Measurements from ENCODE around the gene PTBP1. TPM values are rescaled to one million over a fixed set of nuclear protein-coding genes. Genes with fewer than 3 reads are reported as not detected.
A peak's percentile ranks its signal among the peaks of the same experiment; 100 is the strongest.

Gene PTBP1
- polyA plus RNA-seq, 3 donors, result 62.4 to 117 (median 81.6) TPM

GRCh38 chr19:813219-814151 lies 16.2 kb downstream of the PTBP1 start:
- no peak for DNase-seq
- H3K27ac ChIP-seq (ENCODE audit: low read depth in 1 of 2, low read length in 2 of 2), result no peak overlapping the region
- Mint-ChIP-seq H3K4me3 (no peak overlapping the region), H3K27ac (no peak overlapping the region), H3K9me3 (peaks cover 0 to 11% (median 0%) of the 10 kb centered on the region in 7 donors), H3K27me3 (ENCODE audit: low read depth in 3 of 3) (no peaks in the 10 kb centered on the region), H3K36me3 (peaks cover 24 to 47% of the 10 kb centered on the region in 2 donors), H3K4me1 (peaks cover 1% of the 10 kb centered on the region)
- H3K79me2 ChIP-seq (ENCODE audit: insufficient read depth, low read length), result peaks cover 30% of the 10 kb centered on the region
- no peak for TF ChIP-seq CTCF (IDR thresholded peaks at IDR 0.05)
- no peak overlapping the region for H2AFZ ChIP-seq (ENCODE audit: insufficient read depth, low read depth, low read length, poor library complexity, severe bottlenecking)
- H3K36me3 ChIP-seq (replicated peaks in 1 of 2; ENCODE audit: control insufficient read depth in 1 of 2, insufficient read depth in 2 of 2, low read length in 2 of 2), result peaks cover 35 to 36% of the 10 kb centered on the region in 2 donors
- no peak overlapping the region for H3K4me3 ChIP-seq (replicated peaks in 1 of 3; ENCODE audit: low read depth in 2 of 3, low read length in 3 of 3)
- no peaks in the 10 kb centered on the region for H3K27me3 ChIP-seq (ENCODE audit: control insufficient read depth in 2 of 2, insufficient read depth in 2 of 2, low read length in 2 of 2)
- no peak overlapping the region for H3K4me2 ChIP-seq (replicated peaks; ENCODE audit: extremely low read depth, low read length, poor library complexity, severe bottlenecking)
- H3K4me1 ChIP-seq (ENCODE audit: control insufficient read depth in 1 of 2, insufficient read depth in 2 of 2, low read length in 2 of 2), result no peaks in the 10 kb centered on the region
- H4K20me1 ChIP-seq (ENCODE audit: insufficient read depth, low read length), result peaks cover 45% of the 10 kb centered on the region
- WGBS (ENCODE audit: insufficient coverage), result 97% methylated on average over 70 of the region's 87 CpGs
- intact Hi-C loops (cut with micrococcal nuclease), result no loop called here
- no peaks in the 10 kb centered on the region for H3K9me3 ChIP-seq (replicated peaks in 1 of 2; ENCODE audit: control insufficient read depth in 1 of 2, insufficient read depth in 1 of 2, low read length in 2 of 2)
- H3K9ac ChIP-seq (ENCODE audit: insufficient read depth, low read length, poor library complexity, severe bottlenecking), result no peak overlapping the region

- DNase-seq, result no peak
- no peak for TF ChIP-seq CTCF (IDR thresholded peaks at IDR 0.05)
- H3K4me1 ChIP-seq (ENCODE audit: control insufficient read depth in 1 of 2, insufficient read depth in 2 of 2, low read length in 2 of 2), result no peaks in the 10 kb centered on the region
- peaks cover 21% of the 10 kb centered on the region for H3K79me2 ChIP-seq (ENCODE audit: insufficient read depth, low read length)
- H3K27me3 ChIP-seq (ENCODE audit: control insufficient read depth in 2 of 2, insufficient read depth in 2 of 2, low read length in 2 of 2), result no peaks in the 10 kb centered on the region
- 87% methylated on average over 48 of the region's 49 CpGs for WGBS (ENCODE audit: insufficient coverage)
- H4K20me1 ChIP-seq (ENCODE audit: insufficient read depth, low read length), result peaks cover 36% of the 10 kb centered on the region
- H3K4me1 Mint-ChIP-seq, result peaks cover 1% of the 10 kb centered on the region
- no peak overlapping the region for H2AFZ ChIP-seq (ENCODE audit: insufficient read depth, low read depth, low read length, poor library complexity, severe bottlenecking)
- no peak overlapping the region for H3K4me2 ChIP-seq (replicated peaks; ENCODE audit: extremely low read depth, low read length, poor library complexity, severe bottlenecking)
- H3K4me3 Mint-ChIP-seq, result no peak overlapping the region
- peaks cover 18 to 37% of the 10 kb centered on the region in 2 donors for H3K36me3 Mint-ChIP-seq
- H3K9me3 Mint-ChIP-seq, result peaks cover 0 to 11% (median 0%) of the 10 kb centered on the region in 7 donors
- H3K9me3 ChIP-seq (replicated peaks in 1 of 2; ENCODE audit: control insufficient read depth in 1 of 2, insufficient read depth in 1 of 2, low read length in 2 of 2), result no peaks in the 10 kb centered on the region
- peak overlapping the region in 1 of 7 donors; percentile 0 for H3K27ac Mint-ChIP-seq
- H3K9ac ChIP-seq (ENCODE audit: insufficient read depth, low read length, poor library complexity, severe bottlenecking), result no peak overlapping the region
- H3K27ac ChIP-seq (ENCODE audit: low read depth in 1 of 2, low read length in 2 of 2), result no peak overlapping the region
- intact Hi-C loops (cut with micrococcal nuclease), result loop anchor here in 1 of 2 donors (5.0 kb wide), 1 partner anchor 38 kb away; the partner anchor contains the start of gene ELANE
- no peak overlapping the region for H3K4me3 ChIP-seq (replicated peaks in 1 of 3; ENCODE audit: low read depth in 2 of 3, low read length in 3 of 3)
- H3K27me3 Mint-ChIP-seq (ENCODE audit: low read depth in 3 of 3), result peaks cover 0 to 1% (median 0%) of the 10 kb centered on the region in 3 donors
- peaks cover 27 to 28% of the 10 kb centered on the region in 2 donors for H3K36me3 ChIP-seq (replicated peaks in 1 of 2; ENCODE audit: control insufficient read depth in 1 of 2, insufficient read depth in 2 of 2, low read length in 2 of 2)
Measured at GRCh38 chr19:814152-815078, 17.2 kb downstream of the PTBP1 start.
